Activated naive CD4-positive, alpha-beta T cell (primary cell): ENCODE measurements around the gene NFKBIA.
"Not testable (repeated sequence)": the region's sequence is repeated elsewhere in the genome, so short reads cannot be mapped to it uniquely, and the experiment has no call there.

Source experiments
- DNase-seq, 4 experiments: peaks; one replicate each; lab custom pipeline; 2025; lab: John Stamatoyannopoulos, UW

Gene NFKBIA

DNA sequence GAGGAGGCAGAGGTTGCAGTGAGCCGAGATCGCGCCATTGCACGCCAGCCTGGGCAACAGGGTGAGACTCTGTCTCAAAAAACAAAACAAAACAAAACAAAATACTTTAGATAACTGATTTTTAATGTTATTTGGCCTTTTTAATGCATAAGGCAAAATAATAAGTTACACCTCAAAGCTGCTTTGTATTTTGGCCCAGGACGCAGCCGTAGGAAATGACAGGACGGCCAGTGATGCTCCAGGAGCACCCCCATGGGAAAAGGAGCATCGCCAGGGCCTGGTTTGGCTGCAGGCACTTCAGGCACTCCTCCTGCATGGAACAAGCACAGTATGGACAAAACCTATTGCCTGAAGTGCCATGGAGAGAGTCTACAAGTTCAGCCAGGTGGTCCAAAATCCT lies 3.5 kb upstream of the NFKBIA start:
- no peak for DNase-seq

DNA sequence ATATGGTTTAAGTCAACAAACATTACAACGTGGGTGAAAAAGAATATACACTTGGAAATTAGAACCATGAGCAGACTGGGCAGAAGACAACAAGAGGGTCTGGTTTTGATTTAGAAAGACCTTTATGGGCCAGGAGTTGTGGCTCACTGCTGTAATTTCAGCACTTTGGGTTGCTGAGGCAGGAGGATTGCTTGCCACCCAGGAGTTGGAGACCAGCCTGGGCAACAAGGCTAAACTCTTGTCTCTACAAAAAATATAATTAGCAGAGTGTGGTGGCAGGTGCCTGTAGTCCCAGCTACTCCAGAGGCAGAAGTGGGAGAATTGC lies 2.7 kb upstream of the NFKBIA start:
- DNase-seq: no peak

- DNase-seq: no peak
Observed at GRCh38 chr14:35406506-35407305, 2.2 kb upstream of the NFKBIA start.

GRCh38 chr14:35406090-35406489 lies 1.5 kb upstream of the NFKBIA start:
- DNase-seq: no peak

DNA sequence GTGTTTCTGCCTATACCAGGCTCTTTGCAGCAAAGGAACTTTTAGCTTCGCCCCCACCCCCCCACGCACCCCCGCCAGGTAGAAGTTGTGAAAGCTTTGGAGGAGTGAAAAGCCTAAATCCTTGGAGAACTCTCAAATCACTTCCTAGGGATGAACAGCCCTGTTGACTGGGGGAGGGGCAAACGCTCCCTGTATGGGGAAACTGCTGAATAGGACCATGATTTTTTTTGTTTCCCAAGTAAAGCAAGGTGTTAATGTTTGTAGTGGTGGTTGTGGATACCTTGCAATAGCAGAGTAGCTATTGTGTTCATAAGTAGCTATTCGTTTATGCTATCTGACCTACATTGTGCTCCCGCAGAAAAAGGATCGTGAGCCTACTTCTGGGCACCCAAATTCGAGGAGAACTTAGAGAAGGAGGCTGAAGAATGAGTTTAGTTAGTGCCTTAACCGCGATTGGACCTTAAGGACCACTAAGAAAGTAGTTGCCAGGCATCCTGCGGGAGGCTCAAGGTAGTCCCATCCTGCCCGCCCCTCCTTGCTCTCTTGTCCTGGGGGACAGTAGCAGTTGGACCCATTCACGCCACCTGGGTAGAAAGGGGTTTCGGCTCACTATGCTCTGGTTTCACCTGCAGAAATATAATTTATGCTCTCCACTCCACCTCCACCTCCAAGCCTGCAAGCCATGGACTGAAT lies 901 bp upstream of the NFKBIA start:
- no peak for DNase-seq

DNA sequence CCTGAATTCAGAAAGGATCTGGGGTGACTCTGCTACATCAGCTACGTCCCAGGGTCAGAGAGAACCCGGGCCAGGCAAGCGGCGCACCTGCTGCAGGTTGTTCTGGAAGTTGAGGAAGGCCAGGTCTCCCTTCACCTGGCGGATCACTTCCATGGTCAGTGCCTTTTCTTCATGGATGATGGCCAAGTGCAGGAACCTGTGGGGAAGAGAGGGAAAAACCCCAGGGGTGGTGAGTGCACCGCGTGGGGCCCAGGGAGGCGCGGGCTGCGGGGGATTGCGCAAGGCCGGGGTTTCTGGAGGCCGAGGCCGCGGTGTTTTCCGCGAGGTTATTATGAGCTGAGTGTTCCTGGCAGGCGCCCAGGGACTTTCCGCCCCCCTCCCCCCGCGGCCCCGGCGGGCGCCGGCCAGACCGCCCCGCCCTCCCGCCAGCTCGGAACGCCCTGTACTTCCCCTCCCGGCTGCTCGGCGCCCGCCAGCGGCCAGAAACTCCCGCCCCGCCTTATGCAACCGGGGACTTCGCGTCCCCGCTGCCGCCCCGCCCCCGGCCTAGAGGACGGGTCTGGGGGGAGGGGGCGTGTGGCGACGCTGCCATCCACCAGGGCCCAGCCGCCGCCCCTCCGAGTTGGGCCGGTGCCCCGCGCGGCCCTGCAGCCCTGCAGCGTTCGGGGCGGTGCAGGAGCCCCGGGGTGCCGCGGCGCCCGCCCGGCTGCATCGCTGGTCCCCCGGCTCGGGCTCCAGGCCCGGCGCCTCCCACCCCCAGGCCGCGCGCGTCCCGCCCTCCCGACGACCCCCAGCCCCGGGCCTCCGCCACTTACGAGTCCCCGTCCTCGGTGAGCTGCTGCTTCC lies 723 bp downstream of the NFKBIA start:
- DNase-seq: peak; percentile 93 to 97 (median 95)

GRCh38 chr14:35403114-35403602 lies 1.4 kb downstream of the NFKBIA start:
- DNase-seq: peak; percentile 22 to 43 (median 30)

GRCh38 chr14:35402323-35403113 lies 2.0 kb downstream of the NFKBIA start:
- peak in 2 of 4 experiments; percentile 16 to 20 for DNase-seq

- DNase-seq: no peak
Observed at GRCh38 chr14:35401422-35402265, 2.9 kb downstream of the NFKBIA start.

DNA sequence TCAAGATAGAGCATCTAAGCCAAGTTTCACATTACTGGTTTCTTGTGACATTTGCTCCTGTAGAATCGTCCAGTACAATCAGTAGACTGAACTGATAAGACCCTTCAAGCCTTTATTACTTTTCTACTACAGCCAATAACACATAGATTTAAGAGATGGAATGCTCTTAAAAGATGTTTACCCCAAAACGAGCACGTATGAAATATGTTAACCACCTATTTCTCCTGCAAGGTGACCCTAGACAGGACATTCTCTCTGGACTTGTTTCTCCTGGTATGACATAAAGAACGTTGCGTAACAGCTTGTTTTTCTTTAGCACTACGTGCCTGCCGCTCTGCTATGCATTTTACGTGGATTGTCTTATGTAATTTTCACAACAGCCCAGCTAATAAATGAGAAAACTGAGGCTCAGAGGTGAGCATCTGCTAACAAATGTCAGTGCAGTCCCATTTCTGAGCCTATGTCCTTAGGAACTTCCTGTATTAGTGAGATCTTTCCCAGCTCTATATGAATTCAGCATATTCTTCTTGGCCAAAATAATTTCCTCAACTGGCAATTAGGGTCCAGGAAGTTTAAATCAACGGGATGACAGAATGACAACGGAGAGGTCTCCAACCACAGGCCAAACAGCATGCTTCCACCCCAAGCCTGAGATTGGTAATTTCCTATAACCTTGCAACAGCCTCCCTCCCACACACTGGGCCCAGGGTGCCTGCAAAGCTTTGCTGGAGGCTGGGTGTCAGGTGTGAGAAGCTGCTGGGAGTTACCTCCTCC lies 3.7 kb downstream of the NFKBIA start:
- DNase-seq: peak in 2 of 4 experiments; percentile 16 to 26

DNA sequence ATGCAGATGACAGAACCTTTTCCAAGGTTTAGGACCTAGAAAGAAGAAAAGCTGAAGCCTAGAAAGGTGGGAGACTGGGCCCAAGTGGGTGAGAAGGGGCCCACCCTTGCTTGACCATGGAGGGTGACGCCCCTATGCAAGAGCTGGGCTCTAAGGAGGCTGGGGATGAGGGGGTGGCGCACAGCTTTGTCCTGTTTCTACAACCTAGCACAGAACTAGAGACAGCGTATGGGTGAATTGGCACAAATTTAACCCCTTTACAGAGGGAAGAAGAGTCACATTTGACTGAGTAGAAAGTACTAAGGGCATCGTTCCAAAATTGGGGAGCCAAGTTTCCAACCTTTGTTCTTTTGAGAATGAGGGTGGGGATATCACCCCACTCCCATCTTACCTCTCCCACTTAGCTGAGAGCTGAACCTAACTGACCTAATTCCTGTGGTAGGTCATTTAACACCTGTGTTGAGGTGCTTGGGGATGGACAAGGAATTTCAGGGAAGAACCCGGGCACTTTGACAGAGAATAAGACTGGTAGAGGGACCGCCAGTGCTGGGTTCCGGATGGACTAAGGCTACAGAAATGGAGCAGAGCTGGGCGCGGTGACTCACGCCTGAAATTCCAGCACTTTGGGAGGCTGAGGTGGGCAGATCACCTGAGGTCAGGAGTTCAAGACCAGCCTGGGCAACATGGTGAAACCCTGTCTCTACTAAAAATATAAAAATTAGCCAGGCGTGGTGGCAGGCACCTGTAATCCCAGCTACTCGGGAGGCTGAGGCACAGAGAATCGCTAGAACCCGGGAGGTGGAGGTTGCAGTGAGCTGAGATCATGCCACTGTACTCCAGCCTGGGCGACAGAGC lies 5.2 kb downstream of the NFKBIA start:
- DNase-seq: no peak

GRCh38 chr14:35398071-35398584 lies 6.4 kb downstream of the NFKBIA start:
- no peak for DNase-seq

DNA sequence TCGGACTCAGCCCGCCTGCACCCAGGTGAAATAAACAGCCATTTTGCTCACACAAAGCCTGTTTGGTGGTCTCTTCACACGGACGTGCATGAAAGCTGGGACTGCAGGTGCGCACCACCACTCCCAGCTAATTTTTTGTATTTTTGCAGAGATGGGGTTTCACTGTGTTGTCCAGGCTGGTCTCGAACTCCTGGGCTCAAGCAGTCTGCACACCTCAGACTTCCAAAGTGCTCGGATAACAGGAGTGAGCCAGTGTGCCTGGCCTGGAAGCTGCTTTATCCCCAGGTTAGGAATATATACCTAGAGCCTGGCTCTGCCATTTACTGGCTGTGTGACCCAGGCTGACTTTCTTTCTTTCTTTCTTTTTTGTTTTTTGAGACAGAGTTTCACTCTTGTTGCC lies 7.9 kb downstream of the NFKBIA start:
- not testable (repeated sequence) for DNase-seq

DNA sequence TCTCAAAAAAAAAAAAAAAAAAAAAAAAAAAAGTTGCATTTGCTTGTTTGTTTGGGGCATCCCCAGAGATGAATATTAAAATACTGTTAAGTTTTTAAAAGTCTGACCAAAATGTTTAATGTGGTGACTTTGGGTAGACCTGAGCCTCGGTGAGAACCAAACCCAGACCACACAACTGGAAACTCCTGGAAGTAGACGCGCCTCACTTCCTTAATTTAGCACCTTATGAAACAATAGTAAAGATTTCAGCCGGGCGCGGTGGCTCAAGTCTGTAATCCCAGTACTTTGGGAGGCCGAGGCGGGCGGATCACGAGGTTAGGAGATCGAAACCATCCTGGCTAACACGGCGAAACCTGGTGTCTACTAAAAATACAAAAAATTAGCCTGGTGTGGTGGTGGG lies 9.3 kb downstream of the NFKBIA start:
- no peak for DNase-seq

DNA sequence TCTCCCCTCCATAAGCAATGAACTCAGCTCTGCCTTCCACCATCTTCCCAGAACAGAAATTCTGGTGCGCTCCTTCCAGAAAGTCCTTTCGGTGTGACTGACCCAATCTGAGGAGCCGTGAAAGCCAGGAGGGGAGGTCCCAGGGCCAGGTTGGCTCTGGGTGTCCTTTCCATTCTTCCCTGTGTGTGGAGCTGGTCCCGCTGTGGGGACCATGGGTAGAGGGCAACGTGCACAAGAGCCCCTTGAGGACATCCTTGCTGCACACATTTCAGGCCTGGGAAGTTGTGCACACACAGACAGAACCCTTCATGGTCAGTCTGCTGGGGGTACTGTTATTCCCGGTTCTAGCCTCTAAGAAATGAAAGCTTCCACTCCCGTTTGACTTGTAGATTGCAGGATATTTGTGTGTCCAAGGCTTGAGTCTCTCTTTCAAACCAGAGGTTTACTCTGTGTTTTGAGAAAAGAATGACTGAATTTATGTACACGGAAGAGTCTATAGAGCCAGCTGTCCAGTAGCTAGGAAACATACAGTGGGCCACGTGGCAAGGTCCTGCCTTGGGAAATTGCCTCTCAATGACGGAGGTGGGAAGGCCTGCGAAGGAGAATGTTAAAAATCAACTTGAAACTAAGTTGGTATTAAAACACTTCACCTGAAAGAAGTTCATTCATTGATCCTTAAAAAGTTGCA lies 10.1 kb downstream of the NFKBIA start:
- DNase-seq: no peak

DNA sequence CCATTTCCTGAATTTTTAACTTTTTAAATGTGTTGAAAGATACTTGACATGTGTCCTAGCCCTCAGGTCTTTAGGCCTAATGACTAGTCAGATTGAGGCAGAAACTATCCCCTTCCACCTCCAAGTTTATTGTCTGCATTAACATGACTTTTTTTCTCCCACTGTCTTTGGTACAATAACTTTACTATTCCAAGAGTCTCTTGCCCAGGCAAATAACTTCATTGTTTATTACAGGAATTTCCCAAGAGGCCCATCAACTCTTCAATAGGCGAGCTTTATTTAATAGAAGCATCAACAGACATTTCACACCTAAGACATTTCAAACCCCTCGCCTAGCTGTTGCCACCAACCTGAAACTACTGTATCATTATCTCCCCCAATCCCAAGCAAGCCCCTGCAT lies 10.7 kb downstream of the NFKBIA start:
- no peak for DNase-seq

- no peak for DNase-seq
Observed at GRCh38 chr14:35392103-35392502, 12.4 kb downstream of the NFKBIA start.

DNA sequence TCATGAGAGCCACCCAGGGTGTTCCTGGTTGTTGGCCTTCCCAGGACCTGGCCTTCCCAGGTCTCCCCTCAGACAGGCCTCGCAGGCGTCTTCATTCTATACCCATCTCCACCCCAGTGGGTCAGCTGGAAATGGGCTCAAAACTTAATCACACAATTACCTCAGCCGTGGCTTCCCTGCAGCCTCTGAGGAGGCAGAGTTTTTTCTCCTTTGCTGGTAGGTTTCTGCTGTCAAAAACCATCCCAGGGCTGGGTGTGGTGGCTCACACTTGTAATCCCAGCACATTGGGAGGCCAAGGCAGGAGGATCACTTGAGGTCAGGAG lies 13.2 kb downstream of the NFKBIA start:
- DNase-seq: no peak
